ENCODE results near the gene ULK1.

Gene ULK1

DNA sequence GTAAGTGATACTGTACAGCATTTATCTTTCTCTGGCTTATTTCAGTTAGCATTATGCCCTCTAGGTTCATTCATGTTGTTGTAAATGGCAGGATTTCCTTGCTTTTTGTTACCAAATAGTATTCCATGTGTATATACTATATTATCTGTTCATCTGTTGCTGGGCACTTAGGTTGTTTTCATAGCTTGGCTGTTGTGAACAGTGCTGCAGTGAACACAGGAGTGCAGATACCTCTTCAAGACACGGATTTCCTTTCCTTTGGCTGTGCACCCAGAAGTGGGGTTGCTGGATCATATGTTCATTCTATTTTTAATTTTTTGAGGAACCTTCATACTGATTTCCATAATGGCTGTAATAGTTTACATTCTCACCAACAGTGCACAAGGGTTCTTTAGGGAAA is 76.8 kb downstream of the ULK1 start:
- no peak for DNase-seq (ENCODE audit: low read depth in 3 of 3)

Measured in stimulated activated CD4-positive, alpha-beta T cell treated with anti-CD3 and anti-CD28 coated beads, TNF-alpha, amount 100 ng/mL, for 4 hours (primary cell).